Measurements from ENCODE around the gene IFNAR1.

The IFNAR1 gene

GRCh38 chr21:33324291-33325221 is at the start of gene IFNAR1:
Gene IFNAR1, plus strand, starts transcription at chr21:33324970. Its CDS starts 86 bp downstream, at chr21:33325056.
- DNase-seq (ENCODE audit: low read depth), result peak; percentile 99

- no peak for DNase-seq (ENCODE audit: low read depth)
These were observed 46.0 kb upstream of the IFNAR1 start for GRCh38 chr21:33278721-33279120.

- DNase-seq (ENCODE audit: low read depth), result no peak
These were observed 45.4 kb upstream of the IFNAR1 start for GRCh38 chr21:33279330-33279820.

- DNase-seq (ENCODE audit: low read depth), result no peak
These were observed 43.6 kb upstream of the IFNAR1 start for GRCh38 chr21:33281096-33281652.

GRCh38 chr21:33283203-33283602 is 41.6 kb upstream of the IFNAR1 start:
- no peak for DNase-seq (ENCODE audit: low read depth)

GRCh38 chr21:33286076-33286475 is 38.7 kb upstream of the IFNAR1 start:
- DNase-seq (ENCODE audit: low read depth), result no peak

- no peak for DNase-seq (ENCODE audit: low read depth)
These were observed 37.9 kb upstream of the IFNAR1 start for GRCh38 chr21:33286600-33287456.

- no peak for DNase-seq (ENCODE audit: low read depth)
These were observed 35.5 kb upstream of the IFNAR1 start for GRCh38 chr21:33289199-33289819.

- no peak for DNase-seq (ENCODE audit: low read depth)
These were observed 34.3 kb upstream of the IFNAR1 start for GRCh38 chr21:33290441-33290840.

- no peak for DNase-seq (ENCODE audit: low read depth)
These were observed 33.1 kb upstream of the IFNAR1 start for GRCh38 chr21:33291686-33292085.

- no peak for DNase-seq (ENCODE audit: low read depth)
These were observed 32.0 kb upstream of the IFNAR1 start for GRCh38 chr21:33292724-33293123.

GRCh38 chr21:33293136-33293535 is 31.6 kb upstream of the IFNAR1 start:
- no peak for DNase-seq (ENCODE audit: low read depth)

GRCh38 chr21:33293811-33294216 is 31.0 kb upstream of the IFNAR1 start:
- DNase-seq (ENCODE audit: low read depth), result no peak

- DNase-seq (ENCODE audit: low read depth), result no peak
These were observed 28.6 kb upstream of the IFNAR1 start for GRCh38 chr21:33296156-33296555.

GRCh38 chr21:33299181-33299752 is 25.5 kb upstream of the IFNAR1 start:
- no peak for DNase-seq (ENCODE audit: low read depth)

- no peak for DNase-seq (ENCODE audit: low read depth)
These were observed 23.8 kb upstream of the IFNAR1 start for GRCh38 chr21:33300701-33301631.

GRCh38 chr21:33301632-33302002 is 23.2 kb upstream of the IFNAR1 start:
- no peak for DNase-seq (ENCODE audit: low read depth)

- no peak for DNase-seq (ENCODE audit: low read depth)
These were observed 22.7 kb upstream of the IFNAR1 start for GRCh38 chr21:33302055-33302454.

- DNase-seq (ENCODE audit: low read depth), result no peak
These were observed 22.0 kb upstream of the IFNAR1 start for GRCh38 chr21:33302796-33303195.

- DNase-seq (ENCODE audit: low read depth), result no peak
These were observed 19.5 kb upstream of the IFNAR1 start for GRCh38 chr21:33305344-33305671.

- no peak for DNase-seq (ENCODE audit: low read depth)
These were observed 18.8 kb upstream of the IFNAR1 start for GRCh38 chr21:33305938-33306337.

All from stimulated activated CD8-positive, alpha-beta memory T cell treated with anti-CD3 and anti-CD28 coated beads, Interleukin-4, amount 100 ng/mL, for 24 hours (primary cell).